ENCODE data around the gene NOXA1. TPM values are rescaled to one million over a fixed set of nuclear protein-coding genes. Genes with fewer than 3 reads are reported as not detected.

Gene NOXA1
- total and polyA plus RNA-seq, 2 of the 8 experiments (the other 6 are each of a cell fraction or from before 2014, with no cell fraction given): 0.34 to 0.91 TPM

GRCh38 chr9:137396227-137396626 is 27.0 kb upstream of the NOXA1 start (continued):
- TF ChIP-seq CTBP2 (IDR thresholded peaks at IDR 0.05; ENCODE audit: borderline replicate concordance, insufficient read depth, insufficient read length, low read length): no peak
- TF ChIP-seq BACH1 (IDR thresholded peaks at IDR 0.05; ENCODE audit: low read length): no peak
